NCI-H774 (cell line): ENCODE data around the gene GSTT2B.
A peak's percentile ranks its signal among the peaks of the same experiment; 100 is the strongest.
"Not testable (repeated sequence)": the region's sequence is repeated elsewhere in the genome, so short reads cannot be mapped to it uniquely, and the experiment has no call there.

Source experiments
- DNase-seq: peaks from one replicate; lab custom pipeline; 2025; lab: John Stamatoyannopoulos, UW

Gene GSTT2B

GRCh38 chr22:23940166-23940565 is 20.8 kb downstream of the GSTT2B start:
- DNase-seq, result not testable (repeated sequence)

- no peak for DNase-seq
Observed at GRCh38 chr22:23939017-23939357, 22.0 kb downstream of the GSTT2B start.

GRCh38 chr22:23938328-23939016 is 22.5 kb downstream of the GSTT2B start:
- DNase-seq, result no peak

GRCh38 chr22:23926561-23926960 is 34.4 kb downstream of the GSTT2B start:
- no peak for DNase-seq

GRCh38 chr22:23925020-23925606 is 35.9 kb downstream of the GSTT2B start:
- no peak for DNase-seq

- DNase-seq, result no peak
Observed at GRCh38 chr22:23922921-23923320, 38.1 kb downstream of the GSTT2B start.

- DNase-seq, result not testable (repeated sequence)
Observed at GRCh38 chr22:23921586-23922201, 39.3 kb downstream of the GSTT2B start.

- DNase-seq, result not testable (repeated sequence)
Observed at GRCh38 chr22:23920267-23920611, 40.8 kb downstream of the GSTT2B start.

GRCh38 chr22:23915290-23915689 is 45.7 kb downstream of the GSTT2B start:
- DNase-seq, result no peak

GRCh38 chr22:23913661-23914353 is 47.2 kb downstream of the GSTT2B start:
- DNase-seq, result peak; percentile 98

GRCh38 chr22:23913306-23913660 is 47.7 kb downstream of the GSTT2B start:
- no peak for DNase-seq

GRCh38 chr22:23912293-23912903 is 48.6 kb downstream of the GSTT2B start:
- no peak for DNase-seq

- no peak for DNase-seq
Observed at GRCh38 chr22:23911318-23911980, 49.5 kb downstream of the GSTT2B start.

GRCh38 chr22:23910496-23911190 is 50.4 kb downstream of the GSTT2B start:
- DNase-seq, result peak; percentile 26

GRCh38 chr22:23909296-23909898 is 51.6 kb downstream of the GSTT2B start:
- no peak for DNase-seq

- no peak for DNase-seq
Observed at GRCh38 chr22:23908587-23909205, 52.3 kb downstream of the GSTT2B start.

- not testable (repeated sequence) for DNase-seq
Observed at GRCh38 chr22:23907423-23907822, 53.6 kb downstream of the GSTT2B start.
